H9 (cell line): ENCODE results near the gene PRH2. TPM values are rescaled to one million over a fixed set of nuclear protein-coding genes. Genes with fewer than 3 reads are reported as not detected.
A peak's percentile ranks its signal among the peaks of the same experiment; 100 is the strongest.

Experiments used
- DNase-seq: peaks from one replicate; pipeline ENCODE4 v3.0.0-alpha.2; 2017
- H2AFZ ChIP-seq: one replicate; pipeline ENCODE4 v1.6.1; 2013; ENCODE audit warnings: mild to moderate bottlenecking, low read length, control low read depth, moderate library complexity
- H2AK5ac ChIP-seq: 2 replicates; pipeline ENCODE4 v1.6.1; 2013; ENCODE audit warnings: low read length, control low read depth, mixed read lengths; ENCODE audit not compliant: insufficient read length
- H2BK120ac ChIP-seq: one replicate; pipeline ENCODE4 v1.6.1; 2013; ENCODE audit warnings: low read depth, mild to moderate bottlenecking, low read length, control low read depth, inconsistent platforms; ENCODE audit not compliant: poor library complexity, severe bottlenecking
- H2BK12ac ChIP-seq: 2 replicates; pipeline ENCODE4 v1.6.1; 2013; ENCODE audit warnings: low read length, control low read depth, mixed read lengths, low read depth; ENCODE audit not compliant: insufficient read length
- H2BK15ac ChIP-seq: 2 replicates; pipeline ENCODE4 v1.6.1; 2013; ENCODE audit warnings: low read depth, low read length, control low read depth
- H2BK20ac ChIP-seq: one replicate; pipeline ENCODE4 v1.6.1; 2013; ENCODE audit warnings: low read depth, mild to moderate bottlenecking, low read length, control low read depth, inconsistent platforms; ENCODE audit not compliant: poor library complexity, severe bottlenecking
- H2BK5ac ChIP-seq: 2 replicates; pipeline ENCODE4 v1.6.1; 2013; ENCODE audit warnings: low read length, control low read depth, mixed read lengths; ENCODE audit not compliant: insufficient read length
- H3K14ac ChIP-seq: 2 replicates; pipeline ENCODE4 v1.6.1; 2013; ENCODE audit warnings: low read length, control low read depth; ENCODE audit not compliant: insufficient read depth
- H3K18ac ChIP-seq: 2 replicates; pipeline ENCODE4 v1.6.1; 2013; ENCODE audit warnings: low read depth, mild to moderate bottlenecking, mixed read lengths, low read length, control low read depth; ENCODE audit not compliant: insufficient read length
- H3K23ac ChIP-seq: 2 replicates; pipeline ENCODE4 v1.6.1; 2013; ENCODE audit warnings: low read length, control low read depth, mixed read lengths, low read depth; ENCODE audit not compliant: insufficient read length
- H3K23me2 ChIP-seq: 2 replicates; pipeline ENCODE4 v1.6.1; 2013; ENCODE audit warnings: low read depth, mild to moderate bottlenecking, mixed read lengths, low read length, control low read depth; ENCODE audit not compliant: insufficient read length, poor library complexity, severe bottlenecking
- H3K27ac ChIP-seq: 2 replicates; pipeline ENCODE4 v1.5.1; 2013; ENCODE audit warnings: low read length, control low read depth, mixed read lengths, low read depth; ENCODE audit not compliant: insufficient read length
- H3K27me3 ChIP-seq: 2 replicates; pipeline ENCODE4 v1.6.1; 2013; ENCODE audit warnings: low read length, control low read depth, inconsistent platforms; ENCODE audit not compliant: insufficient read depth
- H3K4ac ChIP-seq: 2 replicates; pipeline ENCODE4 v1.6.1; 2013; ENCODE audit warnings: low read depth, mild to moderate bottlenecking, control low read depth, inconsistent platforms, low read length, moderate library complexity
- H3K4me1 ChIP-seq: 2 replicates; pipeline ENCODE4 v1.6.1; 2013; ENCODE audit warnings: low read length, control low read depth, inconsistent platforms; ENCODE audit not compliant: insufficient read depth
- H3K4me2 ChIP-seq: 2 replicates; pipeline ENCODE4 v1.6.1; 2013; ENCODE audit warnings: low read length, control low read depth, mixed read lengths; ENCODE audit not compliant: insufficient read length, insufficient read depth
- H3K56ac ChIP-seq: 2 replicates; pipeline ENCODE4 v1.6.1; 2013; ENCODE audit warnings: low read depth, mild to moderate bottlenecking, mixed read lengths, low read length, control low read depth; ENCODE audit not compliant: insufficient read length
- H3K79me1 ChIP-seq: 2 replicates; pipeline ENCODE4 v1.6.1; 2013; ENCODE audit warnings: low read depth, mild to moderate bottlenecking, moderate library complexity, low read length, control low read depth, inconsistent platforms; ENCODE audit not compliant: insufficient read depth, poor library complexity, severe bottlenecking
- H3K79me2 ChIP-seq: 2 replicates; pipeline ENCODE4 v1.6.1; 2013; ENCODE audit warnings: low read length, control low read depth, inconsistent platforms; ENCODE audit not compliant: insufficient read depth
- H3K9ac ChIP-seq: 2 replicates; pipeline ENCODE4 v1.6.1; 2013; ENCODE audit warnings: low read length, control low read depth, mixed read lengths; ENCODE audit not compliant: insufficient read length; ENCODE audit errors: extremely low read depth
- H3K9me3 ChIP-seq: one replicate; pipeline ENCODE4 v1.6.1; 2013; ENCODE audit warnings: low read depth, low read length, inconsistent platforms; ENCODE audit not compliant: control insufficient read depth
- H3T11ph ChIP-seq: one replicate; pipeline ENCODE4 v1.6.1; 2013; ENCODE audit warnings: mild to moderate bottlenecking, low read length, control low read depth, inconsistent platforms
- H4K20me1 ChIP-seq: one replicate; pipeline ENCODE4 v1.6.1; 2013; ENCODE audit not compliant: control insufficient read depth, insufficient read length, insufficient read depth
- H4K5ac ChIP-seq: 2 replicates; pipeline ENCODE4 v1.6.1; 2013; ENCODE audit warnings: low read depth, mild to moderate bottlenecking, mixed read lengths, low read length, control low read depth; ENCODE audit not compliant: insufficient read length
- H4K8ac ChIP-seq: replicated peaks from 2 replicates; pipeline ENCODE4 v1.6.1; 2013; ENCODE audit warnings: low read length, control low read depth, mixed read lengths, low read depth; ENCODE audit not compliant: insufficient read length
- H4K91ac ChIP-seq: 2 replicates; pipeline ENCODE4 v1.6.1; 2013; ENCODE audit warnings: low read depth, mild to moderate bottlenecking, moderate library complexity, mixed read lengths, low read length, control low read depth; ENCODE audit not compliant: insufficient read length
- H3K27ac Mint-ChIP-seq, 3 experiments: 2 replicates in 2 of 3; 3 replicates in 1 of 3; pipeline ENCODE4 v1.8.0; 2020 to 2021; ENCODE audit warnings: mixed read lengths in 3 of 3, mild to moderate bottlenecking in 1 of 3, moderate library complexity in 1 of 3
- H3K27me3 Mint-ChIP-seq: 2 replicates; pipeline ENCODE4 v1.8.0; 2021; ENCODE audit warnings: low read depth, mild to moderate bottlenecking, moderate library complexity, mixed read lengths
- H3K36me3 Mint-ChIP-seq, 3 experiments: 2 replicates in 2 of 3; 3 replicates in 1 of 3; pipeline ENCODE4 v1.8.0; 2020 to 2021; ENCODE audit warnings: low read depth in 3 of 3, mixed read lengths in 3 of 3; ENCODE audit not compliant: insufficient read depth in 1 of 3
- H3K4me1 Mint-ChIP-seq, 2 experiments: 2 replicates each; pipeline ENCODE4 v1.8.0; 2020; ENCODE audit warnings: mixed read lengths in 2 of 2
- H3K4me3 Mint-ChIP-seq, 2 experiments: 2 replicates in 1 of 2; 3 replicates in 1 of 2; pipeline ENCODE4 v1.8.0; 2020 to 2021; ENCODE audit warnings: mild to moderate bottlenecking in 2 of 2, mixed read lengths in 2 of 2, moderate library complexity in 1 of 2
- H3K9me3 Mint-ChIP-seq, 2 experiments: 2 replicates in 1 of 2; 3 replicates in 1 of 2; pipeline ENCODE4 v1.8.0; 2020; ENCODE audit warnings: mild to moderate bottlenecking in 2 of 2, mixed read lengths in 2 of 2, moderate library complexity in 1 of 2
- CTCF ChIP-seq: fragments of 200-600 bp; sonication (generic); conservative IDR thresholded peaks from 3 replicates; pipeline ENCODE4 v1.8.0; 2021; ENCODE audit warnings: antibody characterized with exemption, mild to moderate bottlenecking
- WGBS: extraction: QIAGEN DNeasy Blood & Tissue Kit; methylation state at CpG from one replicate; pipeline ENCODE4 v1.1.7; 2013; ENCODE audit warnings: missing lambda C conversion rate, low lambda C conversion rate, mixed read lengths; ENCODE audit not compliant: insufficient read length; ENCODE audit errors: extremely low coverage; 5-methylcytosine and 5-hydroxymethylcytosine counted together
- total RNA-seq: library from RNA; stranded (reverse); gene quantifications from 2 replicates; pipeline ENCODE4 v1.2.1, GENCODE V29; 2021

The PRH2 gene
- total RNA-seq, 1 experiment from 2014 or later: not detected

- TF ChIP-seq CTCF: no peak
- Histone ChIP-seq H2AFZ (no peak overlapping the region), H3T11ph (no peak overlapping the region), H2BK20ac (no peak overlapping the region), H3K56ac (no peak overlapping the region), H3K4me2 (no peak overlapping the region), H2BK12ac (no peak overlapping the region), H3K79me2 (no peaks in the 10 kb centered on the region), H3K9me3 (no peaks in the 10 kb centered on the region), H2AK5ac (no peak overlapping the region), H4K91ac (no peak overlapping the region), H3K23ac (no peak overlapping the region), H3K9ac (no peak overlapping the region), H3K14ac (no peak overlapping the region), H3K27ac (no peak overlapping the region), H2BK5ac (no peak overlapping the region), H4K5ac (no peak overlapping the region), H3K4ac (no peak overlapping the region), H4K20me1 (no peaks in the 10 kb centered on the region), H4K8ac (no peak overlapping the region), H3K79me1 (no peaks in the 10 kb centered on the region), H3K23me2 (no peaks in the 10 kb centered on the region), H2BK15ac (no peak overlapping the region), H2BK120ac (no peak overlapping the region), H3K18ac (no peak overlapping the region), H3K4me1 (peaks cover 2% of the 10 kb centered on the region; the same call in 1 of the 2 replicates), H3K27me3 (no peaks in the 10 kb centered on the region)
- Mint-ChIP-seq H3K9me3 (peaks cover 38% of the 10 kb centered on the region in 2 experiments), H3K4me1 (peaks cover 15 to 17% of the 10 kb centered on the region in 2 experiments), H3K36me3 (peaks cover 32 to 47% (median 41%) of the 10 kb centered on the region in 3 experiments), H3K27me3 (no peaks in the 10 kb centered on the region), H3K27ac (peak overlapping the region in 1 of 3 experiments; percentile 97; a peak in 2 of 7 replicates), H3K4me3 (no peak overlapping the region)
- peak; percentile 75 for DNase-seq
- WGBS: no CpG with 5 or more reads among the region's 4 CpGs
Observed at GRCh38 chr12:10941916-10942607, 13.0 kb downstream of the PRH2 start.
